GM12891 (cell line): ENCODE measurements around the gene MBD4.

Experiments
- PAX5 ChIP-seq: IDR thresholded peaks from 2 replicates; pipeline ENCODE4 v1.6.1; 2011; ENCODE audit warnings: low read length, moderate library complexity, mild to moderate bottlenecking; ENCODE audit not compliant: insufficient read depth, severe bottlenecking
- POLR2A ChIP-seq: IDR thresholded peaks from 2 replicates; pipeline ENCODE4 v1.6.1; 2011; ENCODE audit warnings: low read depth, low read length, control low read depth
- POLR2AphosphoS5 ChIP-seq: IDR thresholded peaks from 2 replicates; pipeline ENCODE4 v1.6.1; 2011; ENCODE audit warnings: low read depth, low read length, control low read depth
- POU2F2 ChIP-seq: IDR thresholded peaks from 2 replicates; pipeline ENCODE4 v1.6.1; 2011; ENCODE audit warnings: low read depth, mild to moderate bottlenecking, control low read depth, low read length, moderate library complexity
- SPI1 ChIP-seq: IDR thresholded peaks from 2 replicates; pipeline ENCODE4 v1.6.1; 2011; ENCODE audit warnings: low read depth, low read length, control low read depth
- TAF1 ChIP-seq: IDR thresholded peaks from 2 replicates; pipeline ENCODE4 v1.6.1; 2011; ENCODE audit warnings: low read depth, low read length, control low read depth

GRCh38 chr3:129415378-129415777, 24.4 kb downstream of the MBD4 start:
- no peak for TF ChIP-seq TAF1
- TF ChIP-seq POLR2A: no peak
- TF ChIP-seq POU2F2: no peak
- TF ChIP-seq SPI1: no peak
- no peak for TF ChIP-seq PAX5
- TF ChIP-seq POLR2AphosphoS5: no peak
